ENCODE results near the gene IL25.
A peak's percentile ranks its signal among the peaks of the same experiment; 100 is the strongest.
"Not testable (repeated sequence)": the region's sequence is repeated elsewhere in the genome, so short reads cannot be mapped to it uniquely, and the experiment has no call there.

IL25 gene

GRCh38 chr14:23376482-23377197 is 4.0 kb downstream of the IL25 start, which contains the start of gene CMTM5:
Gene CMTM5, plus strand, starts transcription at chr14:23377046. Its CDS starts 206 bp downstream, at chr14:23377252.
- DNase-seq (ENCODE audit: low read depth), result peak; percentile 67

GRCh38 chr14:23377198-23377550 is 4.6 kb downstream of the IL25 start:
- DNase-seq (ENCODE audit: low read depth), result no peak

- peak; percentile 55 for DNase-seq (ENCODE audit: low read depth)
Observed at GRCh38 chr14:23377573-23378563, 5.3 kb downstream of the IL25 start.

GRCh38 chr14:23378612-23379220 is 6.1 kb downstream of the IL25 start:
- no peak for DNase-seq (ENCODE audit: low read depth)

- DNase-seq (ENCODE audit: low read depth), result no peak
Observed at GRCh38 chr14:23379366-23380196, 7.0 kb downstream of the IL25 start.

- no peak for DNase-seq (ENCODE audit: low read depth)
Observed at GRCh38 chr14:23380197-23380914, 7.7 kb downstream of the IL25 start.

GRCh38 chr14:23380976-23381375 is 8.4 kb downstream of the IL25 start:
- DNase-seq (ENCODE audit: low read depth), result no peak

GRCh38 chr14:23381871-23382270 is 9.3 kb downstream of the IL25 start:
- no peak for DNase-seq (ENCODE audit: low read depth)

GRCh38 chr14:23382276-23382675 is 9.7 kb downstream of the IL25 start:
- no peak for DNase-seq (ENCODE audit: low read depth)

- DNase-seq (ENCODE audit: low read depth), result no peak
Observed at GRCh38 chr14:23382731-23383440, 10.3 kb downstream of the IL25 start.

GRCh38 chr14:23384364-23385080 is 11.9 kb downstream of the IL25 start:
- no peak for DNase-seq (ENCODE audit: low read depth)

- DNase-seq (ENCODE audit: low read depth), result no peak
Observed at GRCh38 chr14:23385244-23385641, 12.6 kb downstream of the IL25 start.

- DNase-seq (ENCODE audit: low read depth), result no peak
Observed at GRCh38 chr14:23385642-23386265, 13.1 kb downstream of the IL25 start.

- not testable (repeated sequence) for DNase-seq (ENCODE audit: low read depth)
Observed at GRCh38 chr14:23386266-23386657, 13.7 kb downstream of the IL25 start.

GRCh38 chr14:23386999-23387398 is 14.4 kb downstream of the IL25 start:
- DNase-seq (ENCODE audit: low read depth), result no peak

GRCh38 chr14:23387916-23388882 is 15.6 kb downstream of the IL25 start:
- no peak for DNase-seq (ENCODE audit: low read depth)

- no peak for DNase-seq (ENCODE audit: low read depth)
Observed at GRCh38 chr14:23388996-23389395, 16.4 kb downstream of the IL25 start.

- no peak for DNase-seq (ENCODE audit: low read depth)
Observed at GRCh38 chr14:23389396-23389795, 16.8 kb downstream of the IL25 start.

Data from CMK (cell line).